K562 (cell line): ENCODE data around the gene GDF9. TPM values are rescaled to one million over a fixed set of nuclear protein-coding genes. Genes with fewer than 3 reads are reported as not detected.
A peak's percentile ranks its signal among the peaks of the same experiment; 100 is the strongest.

Experiments used
- ARID3A ChIP-seq: IDR thresholded peaks from 2 replicates; pipeline ENCODE4 v1.6.1; 2012; ENCODE audit warnings: low read depth, low read length, improper control_type of control experiment, borderline replicate concordance
- ATF6 ChIP-seq: sonication (generic); formaldehyde crosslinking; IDR thresholded peaks from 2 replicates; pipeline ENCODE4 v1.4.0; 2020; ENCODE audit warnings: mild to moderate bottlenecking, missing genetic modification reagents
- BCLAF1 ChIP-seq, 2 experiments: fragments of 450-650 bp in 1 of 2; IDR thresholded peaks; 2 replicates each; pipeline ENCODE4 v1.6.1; 2011 to 2017; ENCODE audit warnings: low read depth in 2 of 2, antibody characterized with exemption in 1 of 2, borderline replicate concordance in 1 of 2, low read length in 1 of 2, mild to moderate bottlenecking in 1 of 2, mixed read lengths in 1 of 2; ENCODE audit not compliant: control insufficient read depth in 1 of 2
- CBX2 ChIP-seq: fragments of 200-600 bp; sonication (generic); IDR thresholded peaks from one replicate; pipeline ENCODE4 v1.6.1; 2012; ENCODE audit warnings: mild to moderate bottlenecking, low read length, inconsistent platforms; ENCODE audit not compliant: insufficient read depth, poor library complexity, severe bottlenecking
- CBX5 ChIP-seq: IDR thresholded peaks from 2 replicates; pipeline ENCODE4 v1.6.1; 2014; ENCODE audit warnings: low read depth, borderline replicate concordance
- GTF2E2 ChIP-seq: fragments of 200-800 bp; sonication (Bioruptor generic); IDR thresholded peaks from 2 replicates; pipeline ENCODE4 v1.6.1; 2016; ENCODE audit warnings: missing genetic modification characterization, missing compliant biosample characterization
- HOXB6 ChIP-seq: fragments of 250-450 bp; sonication (Bioruptor Pico); IDR thresholded peaks from 2 replicates; pipeline ENCODE4 v1.5.1; 2022; ENCODE audit warnings: mild to moderate bottlenecking, borderline replicate concordance
- JUND ChIP-seq, 2 experiments: IDR thresholded peaks; 2 replicates in 1 of 2; 3 replicates in 1 of 2; pipeline ENCODE4 v1.6.1; 2011; ENCODE audit warnings: borderline replicate concordance in 2 of 2, low read depth in 2 of 2, low read length in 2 of 2, improper control_type of control experiment in 1 of 2, missing biosample characterization in 1 of 2, missing genetic modification characterization in 1 of 2, missing genetic modification reagents in 1 of 2
- KHSRP ChIP-seq: fragments of 450-650 bp; IDR thresholded peaks from 2 replicates; pipeline ENCODE4 v1.6.1; 2017
- MXI1 ChIP-seq: IDR thresholded peaks from 2 replicates; pipeline ENCODE4 v1.6.1; 2011; ENCODE audit warnings: low read depth, mild to moderate bottlenecking, improper control_type of control experiment, low read length
- PHF21A ChIP-seq: fragments of 450-650 bp; IDR thresholded peaks from 2 replicates; pipeline ENCODE4 v1.6.1; 2017; ENCODE audit warnings: low read depth, borderline replicate concordance
- RFX5 ChIP-seq: IDR thresholded peaks from 2 replicates; pipeline ENCODE4 v1.6.1; 2011; ENCODE audit warnings: low read depth, mild to moderate bottlenecking, improper control_type of control experiment, low read length
- SIRT6 ChIP-seq: IDR thresholded peaks from one replicate; pipeline ENCODE4 v1.6.1; 2012; ENCODE audit warnings: low read depth, mild to moderate bottlenecking, control low read depth, inconsistent platforms, low read length, moderate library complexity
- SMARCA5 ChIP-seq: fragments of 450-650 bp; IDR thresholded peaks from 2 replicates; pipeline ENCODE4 v1.6.1; 2016
- SMARCE1 ChIP-seq: fragments of 450-650 bp; IDR thresholded peaks from 2 replicates; pipeline ENCODE4 v1.7.1; 2016; ENCODE audit warnings: mild to moderate bottlenecking
- TBL1XR1 ChIP-seq, 2 experiments: IDR thresholded peaks; 2 replicates each; pipeline ENCODE4 v1.6.1; 2012; ENCODE audit warnings: improper control_type of control experiment in 2 of 2, low read length in 2 of 2, mild to moderate bottlenecking in 1 of 2
- TRIM28 ChIP-seq: fragments of 450-650 bp; IDR thresholded peaks from 2 replicates; pipeline ENCODE4 v1.6.1; 2017
- USF1 ChIP-seq: sonication (generic); formaldehyde crosslinking; IDR thresholded peaks from 2 replicates; pipeline ENCODE4 v1.9.0; 2022; ENCODE audit warnings: mild to moderate bottlenecking, missing genetic modification reagents
- ZFPM2 ChIP-seq: fragments of 250-450 bp; sonication (Bioruptor Pico); IDR thresholded peaks from 2 replicates; pipeline ENCODE4 v1.5.1; 2022; ENCODE audit warnings: mild to moderate bottlenecking
- ZNF408 ChIP-seq: fragments of 250-450 bp; sonication (Bioruptor Pico); IDR thresholded peaks from 2 replicates; pipeline ENCODE4 v1.4.0; 2020; ENCODE audit warnings: low read depth, mild to moderate bottlenecking, moderate library complexity
- ZNF717 ChIP-seq: fragments of 250-450 bp; sonication (Bioruptor Pico); IDR thresholded peaks from 2 replicates; pipeline ENCODE4 v1.5.0; 2021
- polyA plus RNA-seq, 8 experiments: library from polyadenylated mRNA; depleted of rRNA in 4 of 8; stranded (reverse) in 5 of 8; unstranded in 3 of 8; fragments of >200 nt; fragmentation: Nextera tagmentation in 2 of 8; fragmentation: Illumina TruSeq in 1 of 8; extraction: Ambion mirVana in 2 of 8; extraction: Trizol in 1 of 8; gene quantifications; 2 replicates each; pipeline versions ENCODE4 v1.2.1 to v1.2.3, GENCODE V29; 2011 to 2014; ENCODE audit warnings: inconsistent platforms in 1 of 8, missing spikeins in 1 of 8
- total RNA-seq, 7 experiments: library from RNA; depleted of rRNA in 6 of 7; stranded (reverse); fragments of >200 nt in 6 of 7; fragmentation: Illumina TruSeq in 2 of 7; extraction: Trizol in 2 of 7; gene quantifications; 2 replicates each; pipeline versions ENCODE4 v1.2.1 to v1.2.3, GENCODE V29; 2011 to 2021; ENCODE audit warnings: low replicate concordance in 1 of 7

The GDF9 gene
- total and polyA plus RNA-seq, 9 of the 15 experiments (the other 6 are each of a cell fraction or from before 2014, with no cell fraction given): 0.10 to 0.70 (median 0.20) TPM; not detected in 1

- no peak for TF ChIP-seq RFX5
- no peak for TF ChIP-seq CBX5
- TF ChIP-seq HOXB6 (CRISPR knock-in tag): no peak
- TF ChIP-seq BCLAF1 (IDR thresholded peaks at IDR 0.05; ENCODE audit: borderline replicate concordance in 1 of 2, control insufficient read depth in 1 of 2, low read depth in 2 of 2, low read length in 1 of 2): peak; percentile 50 to 89; a peak in 2 of 4 replicates
- TF ChIP-seq SMARCE1: no peak
- TF ChIP-seq SIRT6: no peak
- TF ChIP-seq TBL1XR1 (IDR thresholded peaks at IDR 0.05; ENCODE audit: low read length in 2 of 2): peak in 1 of 2 experiments; percentile 75; a peak in 2 of 4 replicates
- TF ChIP-seq KHSRP: no peak; the same call in 1 of the 2 replicates
- TF ChIP-seq CBX2: no peak
- TF ChIP-seq JUND (IDR thresholded peaks at IDR 0.05; ENCODE audit: borderline replicate concordance, low read depth, low read length): peak; percentile 99
- peak; percentile 83; the same call in 2 of the 3 replicates for TF ChIP-seq JUND (tag; IDR thresholded peaks at IDR 0.05; ENCODE audit: borderline replicate concordance, low read depth, low read length)
- TF ChIP-seq USF1 (CRISPR knock-in tag): peak; percentile 70
- no peak for TF ChIP-seq ZNF717
- TF ChIP-seq GTF2E2 (tag): peak; percentile 47; the same call in 1 of the 2 replicates
- TF ChIP-seq ZNF408 (CRISPR knock-in tag): no peak
- no peak for TF ChIP-seq ATF6 (CRISPR knock-in tag)
- peak; percentile 65; the same call in 1 of the 2 replicates for TF ChIP-seq TRIM28
- no peak for TF ChIP-seq PHF21A
- TF ChIP-seq MXI1: 0 out of 2 replicates have a peak, but pooled peaks have one; percentile 10
- TF ChIP-seq ZFPM2: no peak
- TF ChIP-seq SMARCA5: no peak
- peak; percentile 44; the same call in 1 of the 2 replicates for TF ChIP-seq ARID3A
Measured at GRCh38 chr5:132866342-132867045, at the start of gene GDF9, which contains the start of gene UQCRQ (continued).
